Measurements from ENCODE around the gene FRMD5.
A peak's percentile ranks its signal among the peaks of the same experiment; 100 is the strongest.

FRMD5 gene

DNA sequence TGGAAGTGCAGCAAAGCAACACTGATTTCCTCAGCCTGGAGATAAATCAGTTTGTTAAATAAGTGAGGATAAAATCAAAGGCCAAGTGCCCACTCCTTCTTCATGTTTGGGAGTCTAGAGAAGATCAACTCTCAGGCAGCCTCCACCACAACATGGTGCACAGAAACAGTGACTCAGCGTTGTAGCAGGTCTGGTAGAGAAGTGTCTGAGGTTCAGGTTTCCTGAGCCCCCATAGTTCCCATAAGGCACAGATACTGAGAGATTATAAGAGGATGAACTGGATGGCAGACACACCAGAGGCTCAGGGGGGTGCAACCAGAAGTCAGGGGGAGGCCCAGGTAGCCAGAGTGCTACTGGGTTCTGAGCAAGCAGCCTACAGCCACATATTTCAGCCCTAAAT is 166.7 kb downstream of the FRMD5 start:
- DNase-seq, result peak; percentile 19

DNA sequence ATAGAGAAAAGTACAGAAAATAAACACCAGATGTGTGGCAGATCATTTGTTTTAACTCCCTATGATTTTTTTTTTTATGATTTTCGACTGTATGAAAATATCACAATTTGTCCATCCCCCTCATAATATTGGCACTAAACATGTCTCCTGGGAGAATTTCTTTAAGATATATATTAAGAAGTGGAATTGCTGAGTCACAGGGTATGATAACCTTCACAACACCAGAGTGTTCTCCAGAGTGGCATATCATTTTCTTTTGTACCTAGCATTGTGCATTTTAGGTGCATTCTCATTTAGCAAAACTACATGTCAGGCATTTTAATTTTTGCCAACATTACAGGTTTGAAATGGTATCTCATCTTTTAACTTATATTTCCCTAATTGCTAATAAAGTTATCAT is 170.9 kb downstream of the FRMD5 start:
- DNase-seq, result no peak

DNA sequence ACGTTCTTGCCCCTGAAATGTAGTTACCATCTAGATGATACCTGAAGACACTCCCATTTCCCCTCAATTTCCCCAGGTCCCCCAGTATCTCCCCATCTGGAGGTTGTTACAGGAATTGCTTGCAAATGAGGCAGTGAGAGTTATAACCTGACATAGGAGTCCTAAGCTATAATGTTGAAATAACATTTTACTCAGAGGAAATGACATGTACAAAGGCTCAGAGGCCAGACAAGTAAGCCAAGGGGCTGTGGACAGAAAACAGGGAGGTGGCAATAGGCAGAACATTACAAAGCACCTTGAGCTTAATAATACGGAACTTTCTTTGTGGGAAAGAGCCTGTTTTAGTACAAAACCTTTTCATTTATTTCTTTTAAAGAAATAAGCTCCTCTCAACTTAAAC is 171.9 kb downstream of the FRMD5 start:
- no peak for DNase-seq

DNA sequence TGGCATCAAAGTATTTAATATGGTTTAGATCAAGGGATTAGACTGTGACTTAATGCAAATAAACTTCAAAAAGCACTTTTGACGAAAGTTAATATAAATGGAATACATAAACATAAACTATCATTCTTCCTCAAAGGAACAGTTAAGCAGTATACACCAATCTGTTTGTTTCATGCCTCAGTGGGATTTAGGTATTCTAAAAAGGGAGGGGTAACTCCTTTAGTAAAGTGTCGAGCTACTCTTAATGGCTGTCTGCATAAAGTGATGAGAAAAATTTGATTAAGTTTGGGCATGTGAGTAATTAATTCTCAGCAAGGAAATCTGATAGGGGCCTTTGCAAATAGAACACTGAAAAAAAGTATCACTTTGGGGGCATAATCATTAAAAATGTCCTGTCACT is 176.9 kb downstream of the FRMD5 start:
- DNase-seq, result no peak

DNA sequence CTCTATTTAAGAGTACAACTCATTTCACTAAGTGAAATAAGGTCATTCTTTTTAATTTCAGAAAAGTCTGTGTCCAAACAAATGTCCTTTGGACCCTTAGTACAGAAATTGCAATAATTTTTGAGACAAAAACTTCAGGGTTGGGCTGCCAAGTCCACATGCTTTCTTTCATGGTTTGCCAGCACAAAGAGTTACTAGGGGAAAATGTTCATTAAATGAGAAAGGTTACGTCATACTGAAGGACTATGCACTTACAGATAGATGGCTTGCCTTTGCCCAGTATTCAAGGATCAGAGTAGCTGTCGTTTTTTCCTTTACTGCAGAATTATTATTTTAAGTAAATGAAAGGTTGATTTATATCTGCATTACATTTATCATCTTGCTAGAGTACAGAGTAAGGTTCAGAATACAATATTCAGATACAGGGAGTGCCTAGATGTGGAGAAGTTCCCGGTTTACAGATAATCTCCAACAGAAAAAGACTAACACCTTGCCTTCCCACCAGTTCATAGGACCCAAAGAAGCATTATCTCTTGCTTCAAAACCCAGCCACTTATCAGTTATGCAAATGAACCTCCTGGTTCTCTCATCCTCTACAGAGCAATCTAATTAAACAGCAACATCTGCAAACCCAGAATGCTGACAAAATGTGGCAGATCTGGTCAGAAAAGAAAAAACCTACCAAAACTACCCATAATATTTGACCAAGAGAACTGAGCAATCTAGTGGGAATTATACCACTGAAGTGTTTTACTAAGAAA is 179.3 kb downstream of the FRMD5 start:
- no peak for DNase-seq

DNA sequence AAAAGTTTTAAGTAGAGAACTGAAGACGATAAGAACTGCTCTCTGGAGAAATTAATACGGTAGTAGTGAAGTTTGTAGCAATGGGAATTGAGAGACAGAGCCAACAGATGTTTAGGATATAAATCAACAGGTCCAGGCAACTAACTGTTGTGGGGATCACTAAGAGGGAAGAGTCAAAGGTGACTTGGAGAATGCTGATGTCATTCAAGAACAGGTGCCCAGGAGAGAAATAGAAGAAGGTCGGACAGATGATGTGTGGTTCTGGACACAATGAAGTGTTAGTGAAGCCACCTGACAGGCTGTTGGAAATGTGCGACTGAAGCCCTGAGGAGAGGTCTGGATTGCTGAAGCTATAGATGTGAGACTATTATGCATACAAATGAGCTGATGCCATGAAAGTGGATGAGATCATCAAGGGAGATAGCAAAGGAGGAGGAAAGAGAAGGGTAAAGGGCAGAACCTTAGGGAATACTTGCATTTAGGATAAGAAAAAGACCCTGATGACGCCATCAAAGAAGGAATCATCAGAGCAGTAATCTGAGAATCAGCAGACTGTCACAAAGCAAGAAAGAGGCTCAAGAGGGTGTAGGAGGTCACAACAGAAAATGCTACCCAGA is 183.7 kb downstream of the FRMD5 start:
- no peak for DNase-seq

DNA sequence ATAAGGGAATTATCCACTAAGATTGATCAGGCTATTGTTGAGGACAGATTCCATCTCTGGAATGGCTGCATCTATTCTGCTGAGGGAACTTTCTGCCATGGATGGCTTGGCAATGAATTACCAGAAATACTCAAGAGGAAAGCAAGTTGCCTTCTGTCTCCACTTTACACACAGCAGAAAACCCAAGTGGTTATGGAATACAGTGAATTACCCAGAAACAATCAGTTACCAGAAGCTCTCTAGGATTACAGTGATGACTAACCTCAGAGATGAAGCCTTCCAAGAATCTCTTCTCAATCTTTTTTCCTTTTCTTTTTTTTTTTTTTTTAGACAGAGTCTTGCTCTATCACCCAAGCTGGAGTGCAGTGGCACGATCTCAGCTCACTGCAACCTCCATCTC is 185.0 kb downstream of the FRMD5 start:
- DNase-seq, result peak; percentile 53

DNA sequence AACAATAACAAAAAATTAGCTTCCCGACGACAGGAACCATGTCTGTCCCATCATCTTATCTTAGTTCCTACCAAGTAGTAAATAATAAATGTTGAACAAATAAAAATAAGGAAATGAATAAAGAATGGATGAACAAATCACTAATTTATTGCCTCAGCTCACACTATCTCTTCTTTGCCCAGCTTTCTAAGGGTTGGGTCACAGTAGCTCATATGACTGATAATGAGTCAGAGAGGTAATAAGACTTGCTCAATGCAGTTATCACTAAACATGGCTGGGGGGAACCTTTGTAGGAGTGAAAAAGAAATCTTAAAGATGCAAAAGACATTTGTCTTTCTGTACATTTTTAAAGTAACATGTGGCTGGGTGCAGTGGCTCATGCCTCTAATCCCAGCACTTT is 186.0 kb downstream of the FRMD5 start:
- peak; percentile 48 for DNase-seq

DNA sequence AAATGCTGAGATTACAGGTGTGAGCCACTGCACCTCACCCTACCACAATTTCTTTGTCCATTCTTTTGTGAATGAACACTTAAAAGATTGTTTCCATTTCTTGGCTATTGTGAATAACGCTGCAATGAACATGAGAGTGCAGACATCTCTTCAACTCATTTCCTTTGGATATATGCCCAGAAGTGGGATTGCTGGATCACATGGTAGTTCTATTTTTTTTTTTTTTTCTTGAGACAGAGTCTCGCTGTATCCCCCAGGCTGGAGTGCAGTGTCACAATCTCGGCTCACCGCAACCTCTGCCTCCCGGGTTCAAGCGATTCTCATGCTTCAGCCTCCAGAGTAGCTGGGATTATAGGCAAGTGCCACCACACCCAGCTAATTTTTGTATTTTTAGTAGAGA is 194.8 kb downstream of the FRMD5 start:
- peak; percentile 76 for DNase-seq

DNA sequence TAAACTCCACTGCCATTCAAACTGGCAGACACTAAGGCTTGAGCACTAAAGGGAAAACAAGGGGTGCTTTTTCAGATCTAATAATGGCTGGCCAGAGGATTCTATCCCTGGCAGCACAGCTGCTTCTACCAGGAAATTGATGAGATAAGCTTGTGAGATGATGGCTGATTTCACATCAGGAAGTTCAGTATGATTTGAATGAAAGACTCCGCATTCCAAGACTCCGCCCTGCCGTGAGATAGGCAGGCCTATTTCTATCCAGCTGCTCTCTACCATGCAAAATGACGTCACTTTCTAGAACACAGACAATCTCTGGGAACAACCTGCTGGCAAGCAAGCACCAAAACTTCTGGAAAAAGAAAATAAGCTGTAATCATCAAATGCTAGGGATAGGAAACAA is 196.5 kb downstream of the FRMD5 start:
- DNase-seq, result peak; percentile 24

DNA sequence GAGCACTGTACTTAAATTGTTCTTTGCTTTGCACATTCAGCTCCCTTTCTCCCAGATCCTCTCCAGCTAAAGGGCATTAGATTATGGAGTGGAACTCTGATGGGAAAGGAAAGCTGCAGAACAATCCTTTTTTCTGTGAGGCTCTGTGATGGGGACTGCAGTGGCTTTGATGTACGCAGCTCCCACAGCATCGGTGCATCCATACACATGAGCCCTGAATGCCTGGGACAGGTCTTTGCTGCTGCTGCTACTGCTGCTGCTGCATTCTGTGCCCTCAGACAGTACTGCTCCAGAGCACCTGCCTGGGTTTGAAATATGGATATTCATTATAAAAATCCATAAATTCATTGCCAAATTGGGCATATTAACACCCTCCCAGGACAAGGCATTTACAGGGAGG is 203.9 kb downstream of the FRMD5 start:
- no peak for DNase-seq

DNA sequence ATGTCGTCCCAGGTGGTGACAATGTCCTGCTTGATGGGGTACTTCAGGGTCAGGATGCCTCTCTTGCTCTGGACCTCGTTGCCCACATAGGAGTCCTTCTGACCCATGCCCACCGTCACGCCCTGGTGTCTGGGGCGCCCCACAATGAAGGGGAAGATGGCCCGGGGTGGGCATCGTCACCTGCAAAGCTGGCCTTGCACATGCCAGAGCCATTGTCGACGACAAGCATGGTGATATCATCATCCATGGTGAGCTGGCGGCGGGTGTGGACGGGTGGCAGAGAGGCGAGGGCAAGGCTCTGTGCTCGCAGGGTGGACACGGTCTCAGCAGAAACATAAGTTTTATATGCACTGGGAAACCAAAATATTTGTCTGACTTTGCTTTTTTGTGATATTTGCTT is 205.1 kb downstream of the FRMD5 start:
- no peak for DNase-seq

DNA sequence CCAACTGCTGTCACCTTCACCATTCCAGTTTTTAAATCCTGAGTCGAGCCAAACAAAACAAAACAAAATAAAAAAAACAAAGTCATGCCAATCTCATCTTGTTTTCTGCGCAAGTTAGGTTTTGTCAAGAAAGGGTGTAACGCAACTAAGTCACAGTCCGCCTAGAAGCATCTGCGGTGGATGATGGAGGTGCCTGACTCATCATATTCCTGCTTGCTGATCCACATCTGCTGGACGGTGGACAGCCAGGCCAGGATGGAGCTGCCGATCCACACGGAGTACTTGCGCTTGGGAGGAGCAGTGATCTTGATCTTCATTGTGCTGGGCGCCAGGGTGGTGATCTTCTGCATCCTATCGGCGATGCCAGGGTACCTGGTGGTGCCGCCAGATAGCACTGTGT is 206.2 kb downstream of the FRMD5 start:
- DNase-seq, result no peak

DNA sequence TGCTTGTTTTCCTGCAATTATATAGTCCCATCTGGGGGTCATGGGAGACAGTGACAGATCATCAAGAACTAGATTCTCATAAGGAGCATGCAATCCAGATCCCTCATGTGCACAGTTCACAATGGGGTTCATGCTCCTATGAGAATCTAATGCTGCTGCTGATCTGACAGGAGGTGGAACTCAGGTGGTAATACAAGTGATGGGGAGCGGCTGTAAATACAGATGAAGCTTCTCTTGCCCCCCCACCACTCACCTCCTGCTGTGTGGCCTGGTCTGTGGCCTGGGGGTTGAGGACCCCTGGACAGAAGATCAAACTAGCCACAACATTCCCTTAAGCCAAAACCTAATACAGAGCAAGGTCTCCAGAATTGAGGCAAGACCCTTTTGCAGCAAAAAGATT is 207.1 kb downstream of the FRMD5 start:
- DNase-seq, result no peak

DNA sequence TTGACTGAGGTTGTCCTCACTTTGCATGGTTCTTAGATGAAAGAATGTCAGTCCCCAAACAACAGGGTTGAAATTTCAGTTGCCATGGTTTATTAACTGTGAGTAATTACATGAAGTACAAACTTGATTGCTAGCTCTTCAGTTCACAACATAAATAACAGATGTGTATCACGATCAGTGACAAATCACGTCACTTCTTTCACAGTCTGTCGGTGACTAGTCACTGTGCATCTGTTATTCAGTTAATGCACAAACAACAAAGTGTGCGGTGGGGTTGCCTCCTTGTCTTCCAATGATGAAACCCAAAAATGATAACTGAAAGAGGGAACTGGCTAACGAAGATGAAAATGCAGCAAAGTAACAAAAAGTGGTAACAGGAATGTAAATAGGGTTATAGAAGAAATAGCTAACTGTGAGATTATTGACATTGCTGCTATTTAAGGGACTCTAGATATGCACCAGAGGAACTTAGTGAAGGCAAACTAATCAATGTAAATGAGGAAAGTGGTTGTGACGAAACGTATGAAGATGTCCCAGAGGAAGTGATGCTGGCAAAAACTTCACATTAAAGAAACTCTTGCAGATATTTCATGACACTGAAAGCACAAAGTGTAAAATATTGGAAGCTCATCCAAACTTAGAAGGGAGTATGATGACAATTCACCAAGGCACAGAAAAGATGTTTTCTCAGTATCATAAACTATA is 208.9 kb downstream of the FRMD5 start:
- no peak for DNase-seq

DNA sequence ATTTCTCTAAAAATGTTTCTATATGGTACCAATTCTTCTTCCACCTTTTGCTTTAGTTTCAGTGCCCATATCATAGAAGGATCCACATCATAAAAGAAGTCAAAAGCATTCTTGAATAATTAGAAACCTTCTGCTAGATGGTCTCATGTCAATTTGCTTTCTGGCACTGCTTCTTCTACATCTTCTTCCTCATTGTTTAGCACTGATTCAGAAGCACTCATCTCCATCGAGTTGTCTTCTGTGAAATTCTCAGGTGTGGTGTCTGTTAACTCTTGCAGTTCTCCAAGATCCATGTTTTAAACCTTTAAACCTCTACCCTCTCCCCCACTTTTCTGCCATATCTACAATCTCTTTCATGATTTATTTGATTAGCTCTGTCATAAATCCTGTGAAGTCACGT is 213.5 kb downstream of the FRMD5 start:
- no peak for DNase-seq

DNA sequence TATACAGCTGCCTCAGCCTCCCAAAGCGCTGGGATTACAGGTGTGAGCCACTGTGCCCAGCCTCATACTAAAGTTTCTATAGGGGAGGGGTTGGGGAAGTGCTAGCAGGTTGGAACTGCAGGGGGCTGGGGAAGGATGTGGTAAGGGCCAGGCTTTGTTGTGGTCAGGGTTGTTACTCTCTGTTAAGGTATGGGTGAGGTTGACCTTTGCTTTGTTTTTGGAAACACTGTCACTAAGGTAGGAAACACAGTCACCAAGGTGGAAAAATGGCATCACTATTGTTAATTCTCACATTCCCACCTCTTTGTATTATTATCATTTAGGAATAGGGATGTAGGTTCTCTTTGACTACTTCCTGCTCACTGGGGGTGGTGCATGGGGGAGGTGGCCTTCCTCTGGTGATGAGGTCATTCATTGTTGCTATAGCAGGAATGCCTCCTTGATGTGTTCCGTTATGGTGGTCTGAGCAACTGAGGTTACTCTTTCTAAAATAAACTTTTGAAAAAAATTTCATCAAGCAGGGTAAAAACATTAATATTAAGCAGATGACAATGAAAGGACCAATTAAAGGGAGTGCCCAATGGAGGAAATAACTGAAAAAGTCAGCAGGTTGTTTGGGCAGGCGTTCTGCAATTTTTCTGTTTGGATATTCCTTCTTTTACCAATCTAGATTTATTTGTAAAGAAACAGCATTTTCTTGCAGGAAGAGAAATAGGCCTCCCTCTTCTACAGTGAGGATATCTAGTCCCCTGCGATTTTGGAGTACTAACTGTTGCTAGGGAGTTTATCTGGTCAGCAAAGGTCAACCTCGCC is 217.8 kb downstream of the FRMD5 start:
- no peak for DNase-seq

DNA sequence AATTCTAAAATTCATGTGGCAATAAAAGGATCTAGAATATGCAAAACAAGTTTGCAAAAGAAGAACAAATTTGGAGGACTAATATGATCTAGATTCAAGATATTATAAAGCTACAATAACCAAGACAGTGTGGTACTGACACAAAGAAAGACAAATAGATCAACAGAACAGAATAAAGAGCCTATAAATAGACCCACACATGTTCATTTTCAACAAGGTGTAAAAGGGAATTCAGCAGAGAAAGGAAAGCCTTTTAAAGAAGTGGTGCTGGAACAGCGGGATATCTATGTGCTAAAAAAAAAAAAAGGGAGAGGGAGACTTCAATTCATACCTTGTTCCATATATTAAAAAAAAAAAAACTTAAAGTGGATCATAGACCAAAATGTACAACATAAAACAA is 219.3 kb downstream of the FRMD5 start:
- no peak for DNase-seq

DNA sequence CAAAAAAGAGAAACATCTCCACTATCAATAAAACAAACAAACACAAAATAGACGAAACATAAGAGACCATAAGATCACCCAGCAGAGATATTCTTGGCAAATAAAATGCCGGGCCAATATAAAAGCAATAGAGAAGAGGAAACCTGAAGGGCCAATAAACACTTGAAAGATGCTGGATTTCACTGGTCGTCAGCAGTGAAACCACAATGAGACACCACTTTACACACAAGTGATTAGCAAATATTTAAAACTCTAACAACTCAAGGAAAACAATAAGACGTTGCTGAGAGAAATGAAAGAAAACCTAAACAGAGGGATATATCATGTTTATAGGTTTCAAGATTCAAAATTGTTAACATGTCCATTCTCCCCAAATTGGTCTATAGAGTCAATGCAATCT is 219.7 kb downstream of the FRMD5 start:
- DNase-seq, result no peak

DNA sequence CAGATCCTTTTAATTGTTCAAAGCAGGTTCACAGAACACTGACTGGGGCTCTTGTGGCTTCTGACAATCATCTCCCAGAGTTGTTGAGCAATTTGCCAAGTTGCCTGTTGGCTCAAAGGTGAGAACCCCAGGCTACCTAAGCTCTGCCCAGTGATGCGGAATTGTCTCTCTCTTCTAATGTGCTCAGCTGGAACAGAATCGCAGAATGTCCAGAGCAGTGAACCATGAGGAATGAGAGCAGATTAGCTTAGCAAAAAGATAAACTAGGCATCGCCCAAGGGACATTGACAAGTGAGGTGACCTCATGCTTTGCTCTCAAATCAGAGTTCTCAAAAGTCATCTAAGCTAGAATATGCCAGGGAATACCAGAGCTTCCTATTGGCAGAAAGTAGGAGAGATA is 220.2 kb downstream of the FRMD5 start:
- no peak for DNase-seq

DNA sequence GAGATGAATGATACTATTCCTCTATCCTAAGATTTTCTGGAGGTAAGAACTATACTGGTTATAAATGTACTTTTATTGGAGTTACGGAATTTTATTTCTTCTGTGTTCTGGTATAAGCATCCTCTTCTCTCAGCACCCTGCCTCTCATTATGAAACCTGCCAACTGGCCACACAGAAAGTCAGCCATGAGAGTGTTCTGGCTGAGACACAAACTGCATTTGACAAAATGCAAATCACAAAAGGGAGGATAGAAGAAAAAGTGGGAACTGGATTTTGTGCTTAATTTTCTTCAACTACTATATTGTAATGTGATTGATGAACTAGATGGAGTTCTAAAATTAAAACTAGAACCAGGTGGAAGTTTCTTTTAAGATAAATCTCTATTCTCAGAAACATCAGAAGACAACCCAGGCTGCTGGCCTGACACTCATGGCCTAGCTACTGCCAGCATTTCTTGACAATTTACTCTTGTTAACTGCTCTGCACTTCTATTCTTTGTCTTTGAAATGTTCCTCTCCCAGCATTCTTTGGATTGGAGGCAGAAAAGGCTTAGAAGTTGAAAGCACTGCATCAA is 225.2 kb downstream of the FRMD5 start:
- no peak for DNase-seq

DNA sequence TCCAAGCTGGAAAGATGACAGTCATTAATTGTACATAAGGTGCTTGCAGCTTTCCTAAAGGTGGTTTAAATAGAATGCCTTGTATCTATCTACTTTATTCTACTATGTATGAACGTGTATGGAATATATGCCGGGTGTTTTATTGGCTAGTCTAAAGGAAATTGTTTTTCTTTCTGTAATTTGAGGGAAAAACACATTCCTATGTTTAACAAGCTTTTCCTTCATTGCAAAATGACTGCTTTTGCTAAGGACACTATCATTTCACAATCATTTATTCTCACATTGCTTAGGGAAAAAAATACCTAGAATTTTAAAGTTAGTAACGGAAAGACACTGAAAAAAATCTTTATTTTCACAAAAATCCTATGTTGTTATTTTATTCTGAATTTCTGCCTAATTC is 226.5 kb downstream of the FRMD5 start:
- DNase-seq, result no peak

DNA sequence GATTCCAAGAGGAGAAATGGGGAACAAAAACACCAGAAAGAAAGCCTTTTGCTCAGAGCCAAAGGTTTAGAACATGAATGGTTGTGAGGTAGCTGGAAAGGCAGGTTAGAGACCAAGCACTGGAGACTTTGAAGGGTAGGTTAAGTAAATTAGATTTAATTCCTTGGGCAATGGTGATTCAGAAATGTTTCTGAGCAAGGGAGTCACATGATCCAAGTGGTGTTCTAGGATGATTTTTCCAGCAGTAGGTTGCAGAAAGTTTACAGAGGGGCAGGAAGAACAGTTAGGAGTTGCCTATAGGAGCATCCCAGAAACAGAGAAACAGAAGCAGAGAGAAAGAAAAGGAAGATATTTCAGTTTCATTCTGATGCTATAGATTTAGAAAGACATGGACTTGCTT is 228.4 kb downstream of the FRMD5 start:
- DNase-seq, result no peak

Measured in fibroblast of skin of right quadriceps (primary cell).